ENCODE data around the gene MAB21L2.
"Not testable (repeated sequence)": the region's sequence is repeated elsewhere in the genome, so short reads cannot be mapped to it uniquely, and the experiment has no call there.

The MAB21L2 gene

GRCh38 chr4:150557811-150558210, 24.1 kb upstream of the MAB21L2 start:
- not testable (repeated sequence) for H3K27me3 ChIP-seq (replicated peaks; ENCODE audit: control insufficient read depth, insufficient read depth, low read length, poor library complexity, severe bottlenecking); H3K27ac ChIP-seq (ENCODE audit: insufficient read depth, low read length, poor library complexity, severe bottlenecking); H3K36me3 ChIP-seq (ENCODE audit: control insufficient read depth, insufficient read depth, low read length); H3K4me3 ChIP-seq (ENCODE audit: insufficient read depth, low read depth, low read length, poor library complexity, severe bottlenecking); DNase-seq; H3K4me1 ChIP-seq (ENCODE audit: control insufficient read depth, insufficient read depth, low read length, poor library complexity, severe bottlenecking); H3K9me3 ChIP-seq (ENCODE audit: control insufficient read depth, low read length)

DNA sequence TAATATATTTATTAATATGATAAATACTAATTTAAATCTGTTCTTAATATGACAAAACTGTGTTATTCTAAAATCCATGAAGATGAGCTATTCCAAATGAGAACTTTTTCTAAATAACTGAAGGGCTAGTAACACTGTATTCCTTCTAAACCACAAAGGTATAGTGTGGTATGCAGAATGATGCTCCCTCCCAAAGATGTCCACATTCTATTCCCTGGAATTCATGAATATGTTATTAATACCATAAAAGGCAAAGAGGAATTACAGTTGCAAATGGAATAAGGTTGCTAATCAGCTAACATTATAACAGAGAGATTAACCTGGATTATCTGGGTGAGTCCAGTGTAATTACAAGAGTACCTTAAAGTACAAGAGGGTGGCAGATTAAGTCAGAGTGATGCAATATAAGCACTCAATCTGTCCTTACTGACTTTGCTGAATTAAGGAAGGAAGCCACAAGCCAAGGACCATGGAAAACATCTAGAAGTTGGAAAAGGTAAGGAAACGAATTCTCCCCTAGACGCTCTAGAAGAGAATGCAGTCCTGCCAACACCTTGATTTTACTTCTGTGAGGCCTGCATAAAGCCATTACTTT, 20.7 kb upstream of the MAB21L2 start:
- H3K4me3 ChIP-seq (ENCODE audit: insufficient read depth, low read depth, low read length, poor library complexity, severe bottlenecking): no peak overlapping the region
- DNase-seq: no peak
- H3K36me3 ChIP-seq (ENCODE audit: control insufficient read depth, insufficient read depth, low read length): no peaks in the 10 kb centered on the region
- no peaks in the 10 kb centered on the region for H3K9me3 ChIP-seq (ENCODE audit: control insufficient read depth, low read length)
- no peaks in the 10 kb centered on the region for H3K4me1 ChIP-seq (ENCODE audit: control insufficient read depth, insufficient read depth, low read length, poor library complexity, severe bottlenecking)
- no peak overlapping the region for H3K27ac ChIP-seq (ENCODE audit: insufficient read depth, low read length, poor library complexity, severe bottlenecking)
- H3K27me3 ChIP-seq (replicated peaks; ENCODE audit: control insufficient read depth, insufficient read depth, low read length, poor library complexity, severe bottlenecking): no peaks in the 10 kb centered on the region

DNA sequence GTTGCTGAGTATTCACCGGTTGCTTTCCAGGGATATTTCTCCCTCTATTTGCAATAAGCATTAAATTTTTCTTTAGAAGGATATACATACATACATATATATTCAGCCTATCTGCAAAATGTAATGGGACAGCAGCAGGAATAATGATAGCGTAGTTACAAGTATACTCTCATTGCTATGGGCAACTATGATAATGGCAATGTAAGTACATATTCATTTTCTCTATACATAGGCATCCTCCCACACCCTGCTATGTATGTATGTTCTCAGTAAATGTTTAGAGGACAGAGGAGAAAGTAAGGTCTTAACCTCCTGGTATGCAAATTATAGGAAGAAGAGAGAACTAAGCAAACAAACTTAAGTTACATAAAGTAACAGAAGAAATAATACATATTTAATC, 19.7 kb upstream of the MAB21L2 start:
- no peak overlapping the region for H3K4me3 ChIP-seq (ENCODE audit: insufficient read depth, low read depth, low read length, poor library complexity, severe bottlenecking)
- DNase-seq: no peak

DNA sequence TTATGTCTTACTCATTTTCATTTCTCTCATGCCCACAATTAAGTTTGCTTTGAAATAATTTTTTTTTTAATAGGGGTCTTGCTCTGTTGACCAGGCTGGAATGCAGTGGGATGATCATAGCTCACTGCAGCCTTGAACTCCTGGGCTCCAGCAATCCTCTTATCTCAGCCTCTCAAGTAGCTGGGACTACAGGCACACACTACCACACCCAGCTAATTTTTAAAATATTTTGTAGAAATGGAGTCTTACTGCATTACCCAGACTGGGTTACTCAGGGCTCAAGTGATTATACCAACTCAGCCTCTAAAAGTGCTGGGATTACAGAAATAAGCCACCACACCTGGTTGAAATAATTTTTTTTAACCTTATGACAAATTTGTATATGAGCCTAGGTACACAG, 19.2 kb upstream of the MAB21L2 start:
- H3K4me1 ChIP-seq (ENCODE audit: control insufficient read depth, insufficient read depth, low read length, poor library complexity, severe bottlenecking): no peaks in the 10 kb centered on the region
- H3K27me3 ChIP-seq (replicated peaks; ENCODE audit: control insufficient read depth, insufficient read depth, low read length, poor library complexity, severe bottlenecking): no peaks in the 10 kb centered on the region
- H3K27ac ChIP-seq (ENCODE audit: insufficient read depth, low read length, poor library complexity, severe bottlenecking): no peak overlapping the region
- no peaks in the 10 kb centered on the region for H3K9me3 ChIP-seq (ENCODE audit: control insufficient read depth, low read length)
- no peak overlapping the region for H3K4me3 ChIP-seq (ENCODE audit: insufficient read depth, low read depth, low read length, poor library complexity, severe bottlenecking)
- no peak for DNase-seq
- no peaks in the 10 kb centered on the region for H3K36me3 ChIP-seq (ENCODE audit: control insufficient read depth, insufficient read depth, low read length)

More for the DNA sequence above, 19.7 kb upstream of the MAB21L2 start:
- Histone ChIP-seq H3K4me1 (ENCODE audit: control insufficient read depth, insufficient read depth, low read length, poor library complexity, severe bottlenecking) (no peaks in the 10 kb centered on the region), H3K36me3 (ENCODE audit: control insufficient read depth, insufficient read depth, low read length) (no peaks in the 10 kb centered on the region), H3K27ac (ENCODE audit: insufficient read depth, low read length, poor library complexity, severe bottlenecking) (no peak overlapping the region), H3K27me3 (replicated peaks; ENCODE audit: control insufficient read depth, insufficient read depth, low read length, poor library complexity, severe bottlenecking) (no peaks in the 10 kb centered on the region), H3K9me3 (ENCODE audit: control insufficient read depth, low read length) (no peaks in the 10 kb centered on the region)

DNA sequence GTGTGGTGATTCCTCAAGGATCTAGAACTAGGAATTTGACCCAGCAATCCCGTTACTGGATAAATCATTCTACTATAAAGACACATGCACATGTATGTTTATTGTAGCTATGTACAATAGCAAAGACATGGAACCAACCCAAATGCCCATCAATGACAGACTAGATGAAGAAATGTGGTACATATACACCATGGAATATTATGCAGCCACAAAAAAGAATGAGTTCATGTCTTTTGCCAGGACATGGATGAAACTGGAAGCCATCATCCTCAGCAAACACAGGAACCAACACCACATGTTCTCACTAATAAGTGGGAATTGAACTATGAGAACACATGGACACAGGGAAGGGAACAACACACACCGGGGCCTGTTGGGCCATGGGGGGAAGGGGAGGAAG, 17.0 kb upstream of the MAB21L2 start:
- not testable (repeated sequence) for H3K27ac ChIP-seq (ENCODE audit: insufficient read depth, low read length, poor library complexity, severe bottlenecking); H3K36me3 ChIP-seq (ENCODE audit: control insufficient read depth, insufficient read depth, low read length); H3K27me3 ChIP-seq (replicated peaks; ENCODE audit: control insufficient read depth, insufficient read depth, low read length, poor library complexity, severe bottlenecking); H3K4me3 ChIP-seq (ENCODE audit: insufficient read depth, low read depth, low read length, poor library complexity, severe bottlenecking); H3K9me3 ChIP-seq (ENCODE audit: control insufficient read depth, low read length); H3K4me1 ChIP-seq (ENCODE audit: control insufficient read depth, insufficient read depth, low read length, poor library complexity, severe bottlenecking); DNase-seq

DNA sequence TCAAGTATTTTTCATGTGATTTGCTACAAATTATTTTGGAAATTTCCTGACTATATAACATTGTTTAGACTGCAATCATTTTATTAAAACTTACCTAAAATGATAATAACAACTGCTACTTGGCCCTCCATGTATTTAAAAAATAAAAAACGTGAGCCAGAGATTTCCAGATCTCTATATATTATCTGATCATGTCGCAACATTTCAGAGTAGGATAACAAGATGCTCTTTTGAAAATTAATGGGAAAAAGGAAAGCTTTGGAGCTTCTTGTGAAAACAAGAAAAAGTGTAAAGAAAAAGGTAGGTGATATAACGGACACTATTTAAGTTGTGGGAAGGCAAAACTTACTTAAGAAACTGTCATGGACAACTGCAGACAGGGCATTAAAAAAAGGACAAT, 14.9 kb upstream of the MAB21L2 start:
- no peak for DNase-seq
- H3K4me1 ChIP-seq (ENCODE audit: control insufficient read depth, insufficient read depth, low read length, poor library complexity, severe bottlenecking): no peaks in the 10 kb centered on the region

GRCh38 chr4:150569384-150569987, 12.5 kb upstream of the MAB21L2 start:
- Histone ChIP-seq H3K4me3 (ENCODE audit: insufficient read depth, low read depth, low read length, poor library complexity, severe bottlenecking) (no peak overlapping the region), H3K9me3 (ENCODE audit: control insufficient read depth, low read length) (no peaks in the 10 kb centered on the region), H3K36me3 (ENCODE audit: control insufficient read depth, insufficient read depth, low read length) (no peaks in the 10 kb centered on the region), H3K4me1 (ENCODE audit: control insufficient read depth, insufficient read depth, low read length, poor library complexity, severe bottlenecking) (no peaks in the 10 kb centered on the region), H3K27ac (ENCODE audit: insufficient read depth, low read length, poor library complexity, severe bottlenecking) (no peak overlapping the region), H3K27me3 (replicated peaks; ENCODE audit: control insufficient read depth, insufficient read depth, low read length, poor library complexity, severe bottlenecking) (no peaks in the 10 kb centered on the region)
- no peak for DNase-seq

More for the DNA sequence above, 14.9 kb upstream of the MAB21L2 start:
- no peak overlapping the region for H3K4me3 ChIP-seq (ENCODE audit: insufficient read depth, low read depth, low read length, poor library complexity, severe bottlenecking)
- no peaks in the 10 kb centered on the region for H3K36me3 ChIP-seq (ENCODE audit: control insufficient read depth, insufficient read depth, low read length)
- H3K9me3 ChIP-seq (ENCODE audit: control insufficient read depth, low read length): no peaks in the 10 kb centered on the region
- H3K27me3 ChIP-seq (replicated peaks; ENCODE audit: control insufficient read depth, insufficient read depth, low read length, poor library complexity, severe bottlenecking): no peaks in the 10 kb centered on the region
- no peak overlapping the region for H3K27ac ChIP-seq (ENCODE audit: insufficient read depth, low read length, poor library complexity, severe bottlenecking)

GRCh38 chr4:150569998-150570535, 11.9 kb upstream of the MAB21L2 start:
- H3K4me1 ChIP-seq (ENCODE audit: control insufficient read depth, insufficient read depth, low read length, poor library complexity, severe bottlenecking): no peaks in the 10 kb centered on the region
- H3K27ac ChIP-seq (ENCODE audit: insufficient read depth, low read length, poor library complexity, severe bottlenecking): no peak overlapping the region
- H3K36me3 ChIP-seq (ENCODE audit: control insufficient read depth, insufficient read depth, low read length): no peaks in the 10 kb centered on the region
- no peak for DNase-seq
- H3K4me3 ChIP-seq (ENCODE audit: insufficient read depth, low read depth, low read length, poor library complexity, severe bottlenecking): no peak overlapping the region
- no peaks in the 10 kb centered on the region for H3K9me3 ChIP-seq (ENCODE audit: control insufficient read depth, low read length)
- H3K27me3 ChIP-seq (replicated peaks; ENCODE audit: control insufficient read depth, insufficient read depth, low read length, poor library complexity, severe bottlenecking): no peaks in the 10 kb centered on the region

DNA sequence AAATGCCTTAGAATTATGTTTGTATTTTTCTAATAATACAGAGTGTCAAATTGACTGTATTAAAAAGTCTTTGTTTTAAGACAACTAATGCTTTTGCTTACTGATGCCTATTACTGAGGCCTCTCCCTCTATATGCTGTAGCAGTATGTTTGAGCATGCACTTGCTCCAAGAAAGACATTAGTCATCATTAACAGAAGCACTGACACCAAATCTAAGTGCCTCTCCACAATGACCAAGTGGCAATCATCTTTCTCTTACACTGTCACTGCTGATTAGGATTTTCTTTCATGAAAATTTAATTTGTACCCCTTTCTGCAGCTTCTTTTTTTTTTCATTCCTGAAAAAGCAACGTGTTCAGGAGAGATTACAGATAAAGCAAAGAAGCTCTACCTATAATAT, 11.1 kb upstream of the MAB21L2 start:
- no peak for DNase-seq
- H3K27ac ChIP-seq (ENCODE audit: insufficient read depth, low read length, poor library complexity, severe bottlenecking): no peak overlapping the region
- H3K4me3 ChIP-seq (ENCODE audit: insufficient read depth, low read depth, low read length, poor library complexity, severe bottlenecking): no peak overlapping the region
- no peaks in the 10 kb centered on the region for H3K9me3 ChIP-seq (ENCODE audit: control insufficient read depth, low read length)
- H3K36me3 ChIP-seq (ENCODE audit: control insufficient read depth, insufficient read depth, low read length): no peaks in the 10 kb centered on the region
- H3K27me3 ChIP-seq (replicated peaks; ENCODE audit: control insufficient read depth, insufficient read depth, low read length, poor library complexity, severe bottlenecking): no peaks in the 10 kb centered on the region
- H3K4me1 ChIP-seq (ENCODE audit: control insufficient read depth, insufficient read depth, low read length, poor library complexity, severe bottlenecking): no peaks in the 10 kb centered on the region

DNA sequence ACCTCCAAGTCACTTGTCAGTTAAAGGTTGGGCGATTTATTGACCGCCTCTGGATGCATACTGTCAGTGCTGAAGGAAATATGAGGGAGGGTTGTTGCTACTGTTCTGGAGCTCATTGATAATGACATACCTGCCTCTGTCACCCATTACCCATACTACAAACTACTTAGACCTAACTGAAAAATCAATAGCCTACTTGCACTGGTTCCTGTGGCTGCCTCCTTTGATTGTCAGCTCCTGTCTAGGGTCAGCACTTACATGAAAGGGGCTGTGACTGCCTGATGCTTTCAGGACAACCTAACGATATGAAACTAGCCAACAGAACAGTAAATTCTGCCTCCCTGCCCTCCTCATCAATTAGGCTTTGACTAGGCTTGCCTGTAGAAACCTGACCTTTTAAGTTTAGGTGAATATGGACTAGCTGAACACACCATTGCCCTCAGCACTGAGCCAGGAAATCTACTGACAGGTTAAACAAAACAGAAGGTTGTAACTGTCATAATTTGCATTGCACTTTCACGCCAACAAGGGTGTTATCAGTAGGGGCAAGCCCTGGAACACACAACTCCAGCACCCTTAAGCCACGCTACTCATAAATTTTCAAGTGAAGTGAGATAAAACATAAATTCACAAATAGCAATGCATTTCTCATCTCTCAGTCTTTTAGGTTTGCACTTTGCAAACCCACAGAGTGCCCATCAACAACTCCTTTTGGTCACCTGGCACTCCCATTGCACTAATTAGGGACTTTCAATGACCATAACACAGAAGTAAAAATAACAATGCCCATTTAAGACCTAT, 9.0 kb upstream of the MAB21L2 start:
- no peaks in the 10 kb centered on the region for H3K27me3 ChIP-seq (replicated peaks; ENCODE audit: control insufficient read depth, insufficient read depth, low read length, poor library complexity, severe bottlenecking)
- H3K36me3 ChIP-seq (ENCODE audit: control insufficient read depth, insufficient read depth, low read length): no peaks in the 10 kb centered on the region
- H3K4me3 ChIP-seq (ENCODE audit: insufficient read depth, low read depth, low read length, poor library complexity, severe bottlenecking): no peak overlapping the region
- DNase-seq: no peak
- no peaks in the 10 kb centered on the region for H3K9me3 ChIP-seq (ENCODE audit: control insufficient read depth, low read length)
- no peaks in the 10 kb centered on the region for H3K4me1 ChIP-seq (ENCODE audit: control insufficient read depth, insufficient read depth, low read length, poor library complexity, severe bottlenecking)
- no peak overlapping the region for H3K27ac ChIP-seq (ENCODE audit: insufficient read depth, low read length, poor library complexity, severe bottlenecking)
